ENCODE data around the gene PPP1R2. TPM values are rescaled to one million over a fixed set of nuclear protein-coding genes. Genes with fewer than 3 reads are reported as not detected.

PPP1R2 gene
- total and polyA plus RNA-seq, 9 of the 15 experiments (the other 6 are each of a cell fraction or from before 2014, with no cell fraction given): 9.4 to 115 (median 40.3) TPM

- H3K9me1 ChIP-seq (ENCODE audit: control insufficient read depth, insufficient read depth, low read length): no peaks in the 10 kb centered on the region
- in situ Hi-C loops (cut with MboI) (no loop called here), intact Hi-C loops (cut with micrococcal nuclease) (loop anchor here (10.0 kb wide), 1 partner anchor 169 kb away; no protein-coding TSS in a partner anchor)
- ChIA-PET CTCF (ENCODE audit: low intra/inter-chr PET ratio) (interaction anchor here (0.8 kb wide), 1 partner anchor 12 kb away, joined by 3 read pairs; no protein-coding TSS in a partner anchor), POLR2A (interaction anchor here (1.0 to 2.0 kb wide), 2 partner anchors 9 to 11 kb away, joined by 3 to 9 read pairs; no protein-coding TSS in a partner anchor)
- H2AFZ ChIP-seq (ENCODE audit: low read depth, low read length): 0 out of 2 replicates have a peak overlapping the region, but pooled peaks have one; percentile 44
- H3K4me3 ChIP-seq: no peak overlapping the region
- 0 out of 5 replicates have a peak, but pooled peaks cover 0 to 4% of the 10 kb centered on the region in 2 experiments for H3K27me3 ChIP-seq (ENCODE audit: control insufficient read depth in 2 of 2, insufficient read depth in 2 of 2, low read length in 2 of 2)
- TF ChIP-seq FOSL1 (tag; conservative IDR thresholded peaks at IDR 0.05) (peak; percentile 53), BACH1 (tag; IDR thresholded peaks at IDR 0.05) (0 out of 2 replicates have a peak, but pooled peaks have one; percentile 17), C11orf30 (IDR thresholded peaks at IDR 0.05; ENCODE audit: low read depth) (peak; percentile 14; the same call in 1 of the 2 replicates), MCM2 (IDR thresholded peaks at IDR 0.05; ENCODE audit: low read depth) (no peak), EHMT2 (IDR thresholded peaks at IDR 0.05) (0 out of 2 replicates have a peak, but pooled peaks have one; percentile 39), ADNP (tag; IDR thresholded peaks at IDR 0.05) (no peak), SMARCE1 (IDR thresholded peaks at IDR 0.05) (0 out of 2 replicates have a peak, but pooled peaks have one; percentile 23), JUND (IDR thresholded peaks at IDR 0.05; ENCODE audit: borderline replicate concordance, low read depth, low read length) (peak; percentile 42; the same call in 1 of the 2 replicates), JUND (tag; IDR thresholded peaks at IDR 0.05; ENCODE audit: borderline replicate concordance, low read depth, low read length) (no peak)
- TF ChIP-seq, protein P1, sequence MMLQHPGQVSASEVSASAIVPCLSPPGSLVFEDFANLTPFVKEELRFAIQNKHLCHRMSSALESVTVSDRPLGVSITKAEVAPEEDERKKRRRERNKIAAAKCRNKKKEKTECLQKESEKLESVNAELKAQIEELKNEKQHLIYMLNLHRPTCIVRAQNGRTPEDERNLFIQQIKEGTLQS (IDR thresholded peaks at IDR 0.05): peak; percentile 64
- TF ChIP-seq, protein P1 (CRISPR knock-in tag; conservative IDR thresholded peaks at IDR 0.05): no peak
- H3K4me1 ChIP-seq (replicated peaks in 1 of 2; ENCODE audit: control insufficient read depth in 2 of 2, insufficient read depth in 2 of 2, low read length in 2 of 2): peaks cover 17 to 22% of the 10 kb centered on the region in 2 experiments
- BruUV-seq (replicated peaks): no TSS peak
- DNase-seq (ENCODE audit: extremely low read depth in 1 of 4, low spot score in 3 of 4) (no peak), FAIRE-seq (no peak), ATAC-seq (no peak)
- H4K20me1 ChIP-seq (replicated peaks; ENCODE audit: control insufficient read depth, insufficient read depth, low read length): peaks cover under 1% of the 10 kb centered on the region; the same call in 1 of the 2 replicates
- no peak overlapping the region for H3K9ac ChIP-seq (ENCODE audit: insufficient read depth in 1 of 2, low read depth in 2 of 2, low read length in 2 of 2)
- no peaks in the 10 kb centered on the region for H3K9me3 ChIP-seq (replicated peaks; ENCODE audit: control insufficient read depth, insufficient read depth, low read depth, low read length)
- peaks cover 20% of the 10 kb centered on the region for H3K79me2 ChIP-seq (ENCODE audit: control insufficient read depth, insufficient read depth, low read length)
- H3K27ac ChIP-seq (ENCODE audit: extremely low read depth, low read depth, low read length): no peak overlapping the region
- H3K4me2 ChIP-seq (ENCODE audit: insufficient read depth, low read length): peak overlapping the region; percentile 17; the same call in 1 of the 2 replicates
- no peaks in the 10 kb centered on the region for H3K36me3 ChIP-seq (ENCODE audit: control insufficient read depth, insufficient read depth, low read length)
- WGBS (ENCODE audit: insufficient coverage, low coverage, missing lambda C conversion rate): 8% methylated on average over 4 of the region's 4 CpGs
Measured at GRCh38 chr3:195546130-195546560, 3.0 kb upstream of the PPP1R2 start.

All from K562 (cell line).